ENCODE data around the gene GABRQ.

Gene GABRQ

DNA sequence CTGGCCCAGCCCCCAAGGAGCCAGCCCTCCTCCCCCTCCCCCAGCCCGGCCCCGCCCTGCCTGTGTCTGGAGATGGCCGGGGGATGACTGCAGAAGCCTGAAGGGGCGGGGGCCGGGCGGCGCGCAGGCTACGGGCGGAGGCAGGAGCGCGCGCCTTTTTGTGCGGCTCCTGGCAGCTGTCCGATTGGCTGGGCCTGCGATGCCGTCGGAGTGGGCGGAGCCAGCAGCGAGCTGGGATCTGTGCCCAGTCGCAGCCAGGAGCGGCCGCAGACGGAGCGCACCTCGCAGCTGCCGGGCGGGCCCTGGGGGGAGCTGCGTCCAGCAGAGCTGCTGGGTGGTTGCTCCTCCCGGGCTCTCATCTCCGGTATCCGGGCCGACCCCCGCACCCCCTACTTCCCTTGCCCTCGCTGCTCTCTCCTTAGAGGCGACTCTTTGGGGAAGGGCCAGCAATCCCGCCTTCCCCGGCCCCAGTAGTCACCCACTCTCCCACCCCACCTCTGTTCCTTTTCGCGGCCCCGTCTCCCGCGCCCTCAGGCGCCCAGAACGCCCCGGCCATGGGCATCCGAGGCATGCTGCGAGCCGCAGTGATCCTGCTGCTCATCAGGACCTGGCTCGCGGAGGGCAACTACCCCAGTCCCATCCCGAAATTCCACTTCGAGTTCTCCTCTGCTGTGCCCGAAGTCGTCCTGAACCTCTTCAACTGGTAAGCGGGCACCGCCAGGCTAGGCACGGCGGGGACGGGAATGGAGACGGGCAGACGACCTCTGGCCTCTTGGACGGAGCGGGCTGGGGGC is at the start of gene GABRQ:
GABRQ (plus strand) TSS at position 247 of the 794 bp plus-strand sequence; CDS start at position 555, 308 bp downstream.
- peak; percentile 27 for DNase-seq

- DNase-seq: no peak
These were observed 49.5 kb upstream of the GABRQ start for GRCh38 chrX:152588206-152588605.

GRCh38 chrX:152600853-152601633 is 36.7 kb upstream of the GABRQ start:
- DNase-seq: no peak

DNA sequence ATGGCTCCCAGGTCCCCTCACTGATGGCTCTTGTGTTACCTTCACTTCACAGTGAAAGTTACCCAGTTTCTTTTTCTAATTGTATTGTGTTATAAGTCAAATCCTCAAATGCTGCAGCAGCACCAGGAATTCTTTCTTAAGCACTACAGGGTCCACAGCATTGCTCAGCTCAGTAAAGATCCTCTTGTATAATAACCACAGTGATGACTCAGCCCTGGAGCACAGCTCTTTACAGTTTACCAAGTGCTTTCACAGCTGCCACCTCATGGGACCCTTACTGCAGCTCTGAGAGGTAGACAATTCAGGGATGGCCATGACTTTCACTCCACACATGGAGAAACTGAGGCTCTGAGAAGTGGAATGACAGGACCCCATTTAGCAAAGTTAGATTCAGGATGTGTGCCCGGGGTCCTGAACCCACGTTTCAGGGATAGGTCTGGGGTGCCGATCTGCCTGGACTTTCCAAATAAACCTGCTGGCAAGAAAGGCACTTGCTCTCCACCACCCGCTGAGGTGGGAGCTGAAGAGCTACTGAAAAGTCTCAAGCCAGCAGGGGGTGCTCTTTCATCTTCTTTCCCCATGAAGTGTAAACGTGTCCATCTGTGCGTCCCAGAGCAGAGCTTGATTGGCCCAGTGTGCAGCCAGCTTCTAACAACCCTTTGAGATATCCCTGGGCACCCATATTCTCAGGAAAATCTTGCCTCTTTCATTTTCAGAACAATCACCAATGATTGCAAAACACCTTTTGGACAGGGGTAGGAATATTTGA is 35.7 kb upstream of the GABRQ start:
- no peak for DNase-seq

GRCh38 chrX:152614791-152615190 is 22.9 kb upstream of the GABRQ start:
- no peak for DNase-seq

DNA sequence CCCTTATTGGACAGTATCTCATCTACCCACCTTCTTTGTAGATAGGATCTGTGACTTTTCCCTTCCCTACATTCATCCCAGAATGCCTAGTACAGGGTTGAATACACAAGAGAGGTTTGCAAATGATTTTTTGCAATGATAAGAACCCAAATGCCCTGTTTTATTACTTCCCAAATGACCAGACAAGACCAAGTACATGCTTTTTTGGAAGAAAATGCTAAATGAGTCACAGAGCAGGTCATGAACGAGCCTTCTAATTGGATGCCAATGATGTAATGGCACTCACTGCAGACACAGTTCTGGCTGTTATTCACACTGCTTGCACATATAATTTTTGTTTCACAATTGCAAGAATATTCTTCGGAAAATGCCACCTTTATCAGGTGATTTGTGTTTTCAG is 17.8 kb upstream of the GABRQ start:
- DNase-seq: no peak

DNA sequence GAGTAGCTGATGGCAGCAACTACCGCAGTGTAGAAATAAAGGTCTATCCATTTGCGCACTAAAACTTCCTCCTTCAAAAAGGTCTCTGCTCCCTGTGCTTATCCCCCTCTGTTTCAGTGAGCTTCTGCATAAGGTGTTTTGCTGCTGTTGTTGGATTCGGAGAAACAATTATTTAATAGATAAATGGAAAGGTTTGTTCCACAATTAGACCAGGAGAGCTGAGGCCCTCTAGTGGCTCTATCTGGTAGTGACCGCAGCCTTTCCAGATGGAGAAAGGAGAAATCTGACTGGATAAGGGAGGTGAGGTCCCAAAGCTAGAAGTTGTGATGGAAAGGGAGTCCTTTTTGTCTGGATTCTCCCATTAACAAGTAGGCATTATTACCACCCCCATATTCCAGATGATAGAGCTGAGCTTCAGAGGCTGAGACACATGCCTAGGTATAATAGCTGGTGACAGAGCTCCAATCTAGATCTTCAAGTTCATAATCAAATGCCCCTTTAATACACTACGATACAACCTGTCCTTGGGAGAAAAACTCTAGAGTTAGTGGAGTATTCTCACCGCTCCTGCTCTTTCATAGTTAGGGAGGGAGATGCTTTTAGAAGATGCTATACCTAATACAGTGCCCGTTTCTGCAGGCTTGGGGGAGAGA is 5.1 kb upstream of the GABRQ start:
- DNase-seq: peak; percentile 21

DNA sequence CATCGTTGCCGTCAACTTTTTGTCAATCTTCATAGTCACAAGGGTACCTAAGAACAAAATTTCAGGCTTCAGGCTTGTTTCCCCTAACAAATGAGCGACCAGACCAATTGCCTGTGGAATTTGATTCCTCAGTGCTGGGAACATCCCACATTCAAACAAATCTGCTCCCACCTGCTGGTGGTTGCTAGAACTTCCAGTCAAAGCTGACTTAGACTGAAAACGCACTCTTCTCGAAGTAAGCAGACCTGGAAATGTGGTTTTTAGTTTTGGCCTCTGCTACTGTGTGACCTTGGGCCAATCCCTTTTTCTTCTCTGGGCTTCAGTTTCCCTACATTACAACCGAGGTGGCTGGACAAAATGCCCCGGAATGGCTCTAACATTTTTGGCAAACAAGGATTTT is 1.8 kb upstream of the GABRQ start:
- peak; percentile 45 for DNase-seq

DNA sequence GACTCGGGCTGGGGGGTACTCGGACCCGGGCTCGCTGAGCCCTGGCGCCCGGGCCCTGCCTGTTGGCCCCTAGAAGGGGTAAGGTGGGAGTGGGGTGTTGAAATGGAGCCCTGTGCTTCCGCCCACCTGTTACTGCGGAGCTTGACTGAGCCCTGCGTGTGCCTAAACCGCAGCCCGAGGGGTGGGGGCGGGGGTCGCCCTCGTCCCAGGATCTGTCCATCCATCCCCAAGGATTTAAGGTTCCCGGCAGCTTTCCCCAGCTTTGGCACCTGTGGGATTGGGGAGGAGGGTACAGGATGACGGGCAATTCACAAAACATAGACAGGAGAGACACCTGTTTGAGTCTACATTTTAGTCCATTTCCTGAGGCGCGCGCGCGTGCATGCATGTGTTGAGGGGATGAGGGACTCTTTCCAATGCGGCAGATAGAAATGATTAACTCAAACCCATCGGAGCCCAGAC is 779 bp downstream of the GABRQ start:
- no peak for DNase-seq

GRCh38 chrX:152639426-152639825 is 1.7 kb downstream of the GABRQ start:
- no peak for DNase-seq

DNA sequence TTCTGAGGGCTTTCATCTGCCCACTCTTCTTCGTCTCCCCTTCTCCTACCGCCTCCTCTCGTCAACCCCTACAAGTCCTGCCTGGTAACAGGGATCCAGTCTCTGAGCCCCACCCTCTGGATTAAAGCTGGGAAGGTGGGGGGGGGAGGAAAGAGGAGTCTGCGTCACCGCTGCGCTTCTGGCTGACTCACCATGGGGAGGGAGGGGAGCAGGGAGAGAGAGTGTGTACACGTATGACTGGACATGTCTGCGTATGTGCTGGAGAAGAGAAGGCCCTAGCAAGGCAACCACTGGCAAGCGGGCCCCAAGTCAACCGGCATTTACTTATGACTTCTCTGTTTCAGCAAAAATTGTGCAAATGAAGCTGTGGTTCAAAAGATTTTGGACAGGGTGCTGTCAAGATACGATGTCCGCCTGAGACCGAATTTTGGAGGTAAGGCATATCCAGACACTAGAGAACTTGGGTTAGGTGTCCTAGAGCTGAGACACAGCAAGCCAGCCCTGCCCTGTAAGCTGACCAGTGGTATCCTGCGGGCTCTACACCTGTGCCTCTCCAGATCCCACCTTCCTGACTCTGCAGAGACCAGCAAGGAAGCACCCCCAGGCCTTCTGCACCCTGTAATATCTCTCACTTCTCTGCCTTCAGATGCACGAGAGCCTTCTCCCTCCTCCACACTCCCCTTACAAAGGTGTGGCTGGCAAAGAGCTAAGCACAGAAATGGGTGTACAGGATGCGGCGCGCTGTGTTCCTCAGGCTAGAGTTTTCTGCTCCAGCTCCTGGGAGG is 2.5 kb downstream of the GABRQ start:
- DNase-seq: no peak

DNA sequence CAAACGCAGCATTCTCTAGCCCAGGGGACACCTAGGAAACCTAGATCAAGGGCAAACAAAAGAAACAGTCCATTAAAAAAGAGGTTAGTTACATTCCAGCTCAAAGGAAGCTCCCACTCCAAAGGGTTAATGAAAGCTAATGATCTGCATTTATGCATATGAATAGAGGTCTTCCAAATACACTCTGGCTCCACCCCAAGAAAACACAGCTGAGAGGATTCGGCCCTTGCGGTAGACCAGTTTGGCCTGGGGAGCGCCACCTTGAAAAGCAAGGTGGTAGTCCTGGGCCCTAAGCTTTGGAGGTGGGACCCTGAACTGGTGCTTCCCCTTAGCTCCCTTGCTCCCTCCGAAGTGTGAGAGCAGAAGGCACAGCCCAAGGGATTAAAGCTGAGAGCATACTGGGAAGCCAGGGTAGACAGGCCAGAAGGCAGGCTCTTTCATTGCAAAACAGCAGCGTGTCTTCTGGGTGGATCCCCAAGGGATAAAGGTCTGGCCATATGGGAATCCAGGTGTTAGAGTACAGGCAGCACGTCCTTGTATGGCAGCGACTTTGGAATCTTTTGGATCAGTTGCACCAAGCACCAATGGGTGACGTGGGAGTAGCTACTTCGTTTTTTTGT is 3.7 kb downstream of the GABRQ start:
- DNase-seq: peak; percentile 5

DNA sequence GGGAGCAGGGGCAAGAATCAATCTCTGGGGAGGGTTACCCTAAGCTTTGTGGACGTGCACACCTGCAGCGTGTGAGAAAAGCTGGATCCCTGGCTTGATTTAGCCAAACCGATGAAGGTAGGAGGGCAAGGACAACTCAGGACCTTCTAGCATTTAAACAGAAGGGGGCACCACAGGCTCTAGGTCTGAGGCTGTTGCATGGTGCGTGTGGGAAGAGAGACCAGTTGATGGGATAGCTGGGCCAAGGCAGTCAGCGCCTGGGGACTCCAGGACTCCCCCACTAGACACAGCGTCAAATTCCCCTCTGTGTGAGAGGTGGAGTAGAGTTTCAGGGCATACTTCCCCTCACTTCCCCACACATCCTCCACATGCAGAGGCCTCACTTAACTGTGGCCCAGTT is 4.3 kb downstream of the GABRQ start:
- DNase-seq: peak; percentile 6

DNA sequence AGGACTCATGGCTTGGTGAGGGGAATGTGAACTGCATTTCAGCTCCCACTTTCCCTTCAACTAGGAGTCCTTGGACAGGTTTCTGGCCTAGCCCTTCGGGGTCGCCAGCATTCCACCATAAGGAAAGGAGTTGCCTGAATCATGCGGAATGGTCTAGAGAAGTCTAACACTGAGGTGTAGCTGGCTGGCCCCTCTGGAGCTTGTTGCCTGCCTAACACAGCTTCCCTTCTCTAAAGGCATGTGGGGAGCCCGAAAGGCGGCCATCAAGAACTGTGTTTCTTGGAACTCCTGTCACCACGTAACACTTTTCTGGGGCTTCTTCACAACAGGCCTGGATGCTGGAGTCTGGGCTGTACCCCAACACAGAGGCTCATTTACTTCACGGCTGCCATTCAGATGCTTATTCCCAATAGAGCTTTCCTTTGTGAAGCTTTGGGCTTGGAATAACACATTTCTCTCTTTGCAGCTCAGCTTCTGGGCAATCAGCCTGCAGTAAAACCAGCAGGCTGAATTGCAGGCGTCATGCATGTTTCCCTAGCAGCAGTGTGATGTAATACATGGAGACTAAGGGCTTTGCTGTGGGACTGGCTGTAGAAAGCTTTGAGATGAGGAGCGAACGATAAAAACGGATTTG is 5.4 kb downstream of the GABRQ start:
- DNase-seq: no peak

DNA sequence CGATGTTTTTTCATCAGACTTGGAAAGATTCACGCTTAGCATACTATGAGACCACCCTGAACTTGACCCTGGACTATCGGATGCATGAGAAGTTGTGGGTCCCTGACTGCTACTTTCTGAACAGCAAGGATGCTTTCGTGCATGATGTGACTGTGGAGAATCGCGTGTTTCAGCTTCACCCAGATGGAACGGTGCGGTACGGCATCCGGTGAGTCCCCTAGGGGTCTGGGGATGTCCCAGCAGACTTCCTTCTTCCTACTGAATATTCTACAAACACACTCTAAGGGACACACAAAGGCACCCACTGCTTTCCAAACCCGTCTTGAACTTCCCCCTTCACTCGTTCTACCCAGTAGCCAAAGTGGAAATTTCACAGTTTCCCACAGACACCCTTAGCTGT is 9.3 kb downstream of the GABRQ start:
- DNase-seq: no peak

DNA sequence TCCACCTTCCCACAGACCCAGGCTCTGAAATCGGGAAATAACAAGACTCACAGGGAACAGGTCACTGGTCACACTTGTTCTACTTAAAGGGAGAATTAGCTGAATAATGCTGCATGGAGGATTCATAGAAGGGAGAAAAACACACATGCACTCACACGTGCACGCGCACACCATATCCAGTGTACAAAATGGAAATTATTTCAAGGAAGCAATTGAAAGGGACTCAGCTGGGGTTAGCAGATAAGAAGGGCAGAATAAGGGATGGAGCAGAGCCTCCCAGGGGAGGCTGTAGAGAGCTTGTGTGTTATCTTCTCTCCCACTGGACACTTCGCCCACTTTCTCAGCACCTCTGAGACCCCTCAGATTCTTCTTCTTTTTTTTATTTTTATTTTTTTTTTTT is 10.3 kb downstream of the GABRQ start:
- DNase-seq: no peak

- no peak for DNase-seq
These were observed 14.4 kb downstream of the GABRQ start for GRCh38 chrX:152652060-152652459.

GRCh38 chrX:152652467-152652866 is 14.8 kb downstream of the GABRQ start:
- DNase-seq: no peak

DNA sequence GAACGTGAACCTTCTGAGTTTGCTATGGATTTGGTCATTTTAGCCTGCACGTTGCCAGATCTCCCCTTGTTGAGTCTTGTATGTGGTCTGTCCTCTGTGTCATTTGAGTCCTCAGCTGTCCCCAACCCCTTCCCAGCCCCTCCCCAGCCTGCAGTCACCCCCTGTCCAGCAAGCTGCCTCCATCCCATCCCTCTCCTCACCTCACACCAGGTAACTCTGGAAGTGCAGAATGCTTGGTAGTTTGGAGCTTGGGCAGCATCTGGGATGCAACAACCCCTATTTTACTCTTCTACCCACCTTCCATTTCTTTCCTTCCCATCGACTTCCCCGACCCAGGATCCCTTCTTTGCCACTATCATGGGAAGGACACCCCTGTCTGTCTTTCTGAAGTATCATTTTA is 18.4 kb downstream of the GABRQ start:
- no peak for DNase-seq

DNA sequence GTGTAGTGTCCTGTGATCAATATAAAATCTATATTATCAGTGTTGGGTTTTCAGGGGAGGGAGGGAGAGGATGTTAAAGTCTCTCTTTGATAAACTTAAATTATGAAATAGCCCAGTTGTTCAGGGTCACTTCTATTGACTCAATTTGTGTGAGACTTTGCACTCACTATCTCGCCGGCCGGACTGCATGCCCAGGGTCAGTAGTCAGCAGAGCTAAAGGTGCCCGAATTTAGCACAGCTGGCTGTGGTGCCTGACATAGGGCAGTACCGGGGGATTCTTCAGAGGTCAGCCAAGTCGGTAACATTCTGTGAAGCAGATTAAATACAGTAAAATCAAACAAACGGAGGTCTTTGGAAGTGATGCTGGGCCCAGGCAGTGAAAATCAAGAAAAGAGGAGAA is 19.2 kb downstream of the GABRQ start:
- no peak for DNase-seq

GRCh38 chrX:152658302-152658701 is 20.6 kb downstream of the GABRQ start:
- no peak for DNase-seq

Measured in NCI-H1694 treated with DMSO at 0.1 percent for 48 hours (cell line).